ENCODE results near the gene SOX13. TPM values are rescaled to one million over a fixed set of nuclear protein-coding genes. Genes with fewer than 3 reads are reported as not detected.

SOX13 gene
- total RNA-seq, 1 experiment from 2014 or later = 171 TPM

DNA sequence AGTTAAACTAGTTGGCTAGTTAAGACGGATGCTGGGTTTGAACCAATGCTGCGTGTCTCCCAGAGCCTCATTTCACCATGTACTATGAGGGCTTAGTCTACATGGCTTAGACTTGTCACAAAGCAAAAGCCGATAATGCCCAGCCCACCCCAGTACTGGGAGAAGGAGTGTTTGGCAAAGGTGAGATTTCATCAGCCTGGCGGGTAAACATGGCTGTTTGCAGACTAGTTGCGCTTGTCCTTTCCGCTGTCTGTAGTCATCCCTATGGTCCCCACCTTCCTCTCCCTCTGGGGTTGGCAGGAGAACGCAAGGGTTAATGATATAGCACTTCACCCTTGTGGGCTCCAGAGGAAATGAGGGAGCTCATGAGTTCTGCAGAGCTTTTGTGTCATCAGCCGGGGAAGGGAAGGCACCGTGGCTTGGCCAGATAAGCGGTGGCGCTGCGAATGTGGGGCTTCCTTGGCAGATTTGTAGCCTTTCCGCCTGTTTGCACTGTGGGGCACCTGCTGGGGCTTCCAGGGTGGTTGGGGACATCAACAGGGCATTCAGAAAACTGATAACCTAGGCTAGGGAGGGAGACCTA, 29.2 kb downstream of the SOX13 start:
- no peak overlapping the region for H3K4me3 Mint-ChIP-seq
- peaks cover 78% of the 10 kb centered on the region for H3K4me1 Mint-ChIP-seq
- no peaks in the 10 kb centered on the region for H3K36me3 Mint-ChIP-seq
- H3K27ac Mint-ChIP-seq = peak overlapping the region; percentile 88
- no peaks in the 10 kb centered on the region for H3K27me3 Mint-ChIP-seq (ENCODE audit: low read depth)
- DNase-seq (ENCODE audit: low spot score) = no peak
- TF ChIP-seq ESRRA (CRISPR knock-in tag; IDR thresholded peaks at IDR 0.05; ENCODE audit: borderline replicate concordance) (no peak), NFYB (CRISPR knock-in tag; conservative IDR thresholded peaks at IDR 0.05; ENCODE audit: low read depth) (no peak), GABPB1 (CRISPR knock-in tag; IDR thresholded peaks at IDR 0.05) (peak; percentile 99)
- POLR2A ChIA-PET = interaction anchor here (0.6 kb wide), 1 partner anchor 22 kb away, joined by 3 read pairs; no protein-coding TSS in a partner anchor
- ATAC-seq = peak; percentile 7; the same call in 1 of the 2 replicates
- no peaks in the 10 kb centered on the region for H3K9me3 Mint-ChIP-seq
- CTCF ChIA-PET = interaction anchor here (0.7 to 2.0 kb wide), 9 partner anchors 9 to 231 kb away, joined by 3 to 5 read pairs (median 4); partner anchors contain the start of gene SOX13

DNA sequence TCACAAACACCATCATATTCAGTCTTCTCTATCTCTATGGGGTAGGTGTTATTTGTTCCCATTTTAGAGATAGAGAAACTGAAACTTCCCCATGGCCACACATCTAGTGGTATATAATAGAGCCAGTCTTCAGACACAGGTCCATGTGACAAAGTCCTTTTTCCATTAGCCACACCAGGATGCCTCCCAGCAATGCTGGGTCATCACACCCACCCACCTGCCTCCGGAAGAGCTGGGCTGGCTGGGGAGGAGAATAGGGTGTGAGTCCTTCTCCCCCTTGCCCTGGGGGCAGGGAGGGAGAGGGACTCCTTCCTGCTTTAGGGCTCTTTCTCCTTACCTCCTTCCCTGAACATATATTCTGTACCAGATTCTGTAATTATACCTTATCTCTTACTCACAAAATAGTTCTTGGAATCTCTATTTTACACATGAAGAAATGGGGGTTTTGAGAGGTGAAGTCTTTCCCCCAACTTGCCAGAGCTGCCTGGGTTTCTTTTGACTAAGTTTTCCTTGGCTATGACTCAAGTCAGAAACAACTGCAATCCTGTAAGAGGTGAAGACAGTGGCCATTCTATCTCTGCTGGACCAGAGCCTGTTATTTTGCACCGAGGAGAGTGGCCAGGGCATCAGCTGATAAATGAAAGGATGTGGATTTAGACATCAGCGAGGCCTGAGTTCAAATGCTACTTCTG, 30.0 kb downstream of the SOX13 start:
- peak overlapping the region; percentile 88 for H3K27ac Mint-ChIP-seq
- peaks cover 85% of the 10 kb centered on the region for H3K4me1 Mint-ChIP-seq
- TF ChIP-seq, protein P1, sequence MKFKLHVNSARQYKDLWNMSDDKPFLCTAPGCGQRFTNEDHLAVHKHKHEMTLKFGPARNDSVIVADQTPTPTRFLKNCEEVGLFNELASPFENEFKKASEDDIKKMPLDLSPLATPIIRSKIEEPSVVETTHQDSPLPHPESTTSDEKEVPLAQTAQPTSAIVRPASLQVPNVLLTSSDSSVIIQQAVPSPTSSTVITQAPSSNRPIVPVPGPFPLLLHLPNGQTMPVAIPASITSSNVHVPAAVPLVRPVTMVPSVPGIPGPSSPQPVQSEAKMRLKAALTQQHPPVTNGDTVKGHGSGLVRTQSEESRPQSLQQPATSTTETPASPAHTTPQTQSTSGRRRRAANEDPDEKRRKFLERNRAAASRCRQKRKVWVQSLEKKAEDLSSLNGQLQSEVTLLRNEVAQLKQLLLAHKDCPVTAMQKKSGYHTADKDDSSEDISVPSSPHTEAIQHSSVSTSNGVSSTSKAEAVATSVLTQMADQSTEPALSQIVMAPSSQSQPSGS (CRISPR knock-in tag; IDR thresholded peaks at IDR 0.05; ENCODE audit: borderline replicate concordance, low read depth) = no peak
- TF ChIP-seq NFATC4 (CRISPR knock-in tag; IDR thresholded peaks at IDR 0.05) (no peak), OVOL2 (CRISPR knock-in tag; IDR thresholded peaks at IDR 0.05; ENCODE audit: borderline replicate concordance) (no peak), FOXK1 (CRISPR knock-in tag; IDR thresholded peaks at IDR 0.05) (no peak), EMX1 (CRISPR knock-in tag; IDR thresholded peaks at IDR 0.05) (no peak), ZNF263 (CRISPR knock-in tag; IDR thresholded peaks at IDR 0.05; ENCODE audit: low read depth) (no peak), GABPB1 (CRISPR knock-in tag; IDR thresholded peaks at IDR 0.05) (no peak), RORB (CRISPR knock-in tag; IDR thresholded peaks at IDR 0.05) (no peak), JAZF1 (CRISPR knock-in tag; IDR thresholded peaks at IDR 0.05) (no peak), HMGA2 (CRISPR knock-in tag; IDR thresholded peaks at IDR 0.05) (no peak)
- TF ChIP-seq, protein P2, sequence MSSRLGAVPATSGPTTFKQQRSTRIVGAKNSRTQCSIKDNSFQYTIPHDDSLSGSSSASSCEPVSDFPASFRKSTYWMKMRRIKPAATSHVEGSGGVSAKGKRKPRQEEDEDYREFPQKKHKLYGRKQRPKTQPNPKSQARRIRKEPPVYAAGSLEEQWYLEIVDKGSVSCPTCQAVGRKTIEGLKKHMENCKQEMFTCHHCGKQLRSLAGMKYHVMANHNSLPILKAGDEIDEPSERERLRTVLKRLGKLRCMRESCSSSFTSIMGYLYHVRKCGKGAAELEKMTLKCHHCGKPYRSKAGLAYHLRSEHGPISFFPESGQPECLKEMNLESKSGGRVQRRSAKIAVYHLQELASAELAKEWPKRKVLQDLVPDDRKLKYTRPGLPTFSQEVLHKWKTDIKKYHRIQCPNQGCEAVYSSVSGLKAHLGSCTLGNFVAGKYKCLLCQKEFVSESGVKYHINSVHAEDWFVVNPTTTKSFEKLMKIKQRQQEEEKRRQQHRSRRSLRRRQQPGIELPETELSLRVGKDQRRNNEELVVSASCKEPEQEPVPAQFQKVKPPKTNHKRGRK (CRISPR knock-in tag; IDR thresholded peaks at IDR 0.05; ENCODE audit: borderline replicate concordance) = no peak
- TF ChIP-seq, protein P3, sequence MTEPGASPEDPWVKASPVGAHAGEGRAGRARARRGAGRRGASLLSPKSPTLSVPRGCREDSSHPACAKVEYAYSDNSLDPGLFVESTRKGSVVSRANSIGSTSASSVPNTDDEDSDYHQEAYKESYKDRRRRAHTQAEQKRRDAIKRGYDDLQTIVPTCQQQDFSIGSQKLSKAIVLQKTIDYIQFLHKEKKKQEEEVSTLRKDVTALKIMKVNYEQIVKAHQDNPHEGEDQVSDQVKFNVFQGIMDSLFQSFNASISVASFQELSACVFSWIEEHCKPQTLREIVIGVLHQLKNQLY (CRISPR knock-in tag; IDR thresholded peaks at IDR 0.05) = no peak
- H3K4me3 Mint-ChIP-seq = no peak overlapping the region
- no peaks in the 10 kb centered on the region for H3K27me3 Mint-ChIP-seq (ENCODE audit: low read depth)
- DNase-seq (ENCODE audit: low spot score) (no peak), ATAC-seq (no peak; the same call in 1 of the 2 replicates)
- H3K36me3 Mint-ChIP-seq = no peaks in the 10 kb centered on the region
- ChIA-PET CTCF (interaction anchor here (0.6 to 2.0 kb wide), 10 partner anchors 10 to 237 kb away, joined by 3 to 5 read pairs (median 4); partner anchors contain the start of gene SOX13), POLR2A (interaction anchor here (0.6 to 1.7 kb wide), 3 partner anchors 19 to 208 kb away, joined by 3 to 8 read pairs (median 5); no protein-coding TSS in a partner anchor)
- H3K9me3 Mint-ChIP-seq = no peaks in the 10 kb centered on the region

DNA sequence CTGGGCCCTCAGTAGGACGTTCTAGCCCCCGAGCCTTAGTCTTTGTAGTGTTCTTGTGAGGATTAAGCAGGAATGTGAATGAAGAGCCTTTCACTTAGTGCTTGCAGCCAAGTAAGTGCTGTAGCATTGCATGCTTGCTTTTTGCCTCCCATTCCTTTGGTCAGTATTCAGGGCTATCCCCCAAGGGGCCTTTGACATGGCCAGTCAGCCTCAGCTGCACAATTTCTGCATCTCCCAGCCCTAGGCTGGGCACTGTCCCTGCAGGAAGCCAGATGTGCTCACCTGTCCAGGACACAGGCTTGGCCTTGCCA, 30.5 kb downstream of the SOX13 start:
- POLR2A ChIA-PET = interaction anchor here (0.6 to 1.7 kb wide), 3 partner anchors 19 to 208 kb away, joined by 3 to 8 read pairs (median 5); partner anchors contain the start of gene SOX13
- Mint-ChIP-seq H3K4me1 (peaks cover 86% of the 10 kb centered on the region), H3K9me3 (no peaks in the 10 kb centered on the region), H3K27me3 (ENCODE audit: low read depth) (no peaks in the 10 kb centered on the region), H3K36me3 (no peaks in the 10 kb centered on the region), H3K27ac (peak overlapping the region; percentile 88), H3K4me3 (no peak overlapping the region)
- no peak for DNase-seq (ENCODE audit: low spot score)
- CTCF ChIA-PET = interaction anchor here (1.3 to 1.6 kb wide), 4 partner anchors 28 to 232 kb away, joined by 3 to 5 read pairs (median 4); partner anchors contain the start of gene SOX13
- peak; percentile 27 for ATAC-seq
- TF ChIP-seq, protein P4, sequence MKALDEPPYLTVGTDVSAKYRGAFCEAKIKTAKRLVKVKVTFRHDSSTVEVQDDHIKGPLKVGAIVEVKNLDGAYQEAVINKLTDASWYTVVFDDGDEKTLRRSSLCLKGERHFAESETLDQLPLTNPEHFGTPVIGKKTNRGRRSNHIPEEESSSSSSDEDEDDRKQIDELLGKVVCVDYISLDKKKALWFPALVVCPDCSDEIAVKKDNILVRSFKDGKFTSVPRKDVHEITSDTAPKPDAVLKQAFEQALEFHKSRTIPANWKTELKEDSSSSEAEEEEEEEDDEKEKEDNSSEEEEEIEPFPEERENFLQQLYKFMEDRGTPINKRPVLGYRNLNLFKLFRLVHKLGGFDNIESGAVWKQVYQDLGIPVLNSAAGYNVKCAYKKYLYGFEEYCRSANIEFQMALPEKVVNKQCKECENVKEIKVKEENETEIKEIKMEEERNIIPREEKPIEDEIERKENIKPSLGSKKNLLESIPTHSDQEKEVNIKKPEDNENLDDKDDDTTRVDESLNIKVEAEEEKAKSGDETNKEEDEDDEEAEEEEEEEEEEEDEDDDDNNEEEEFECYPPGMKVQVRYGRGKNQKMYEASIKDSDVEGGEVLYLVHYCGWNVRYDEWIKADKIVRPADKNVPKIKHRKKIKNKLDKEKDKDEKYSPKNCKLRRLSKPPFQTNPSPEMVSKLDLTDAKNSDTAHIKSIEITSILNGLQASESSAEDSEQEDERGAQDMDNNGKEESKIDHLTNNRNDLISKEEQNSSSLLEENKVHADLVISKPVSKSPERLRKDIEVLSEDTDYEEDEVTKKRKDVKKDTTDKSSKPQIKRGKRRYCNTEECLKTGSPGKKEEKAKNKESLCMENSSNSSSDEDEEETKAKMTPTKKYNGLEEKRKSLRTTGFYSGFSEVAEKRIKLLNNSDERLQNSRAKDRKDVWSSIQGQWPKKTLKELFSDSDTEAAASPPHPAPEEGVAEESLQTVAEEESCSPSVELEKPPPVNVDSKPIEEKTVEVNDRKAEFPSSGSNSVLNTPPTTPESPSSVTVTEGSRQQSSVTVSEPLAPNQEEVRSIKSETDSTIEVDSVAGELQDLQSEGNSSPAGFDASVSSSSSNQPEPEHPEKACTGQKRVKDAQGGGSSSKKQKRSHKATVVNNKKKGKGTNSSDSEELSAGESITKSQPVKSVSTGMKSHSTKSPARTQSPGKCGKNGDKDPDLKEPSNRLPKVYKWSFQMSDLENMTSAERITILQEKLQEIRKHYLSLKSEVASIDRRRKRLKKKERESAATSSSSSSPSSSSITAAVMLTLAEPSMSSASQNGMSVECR (CRISPR knock-in tag; IDR thresholded peaks at IDR 0.05; ENCODE audit: borderline replicate concordance) = no peak
- TF ChIP-seq, protein P5, sequence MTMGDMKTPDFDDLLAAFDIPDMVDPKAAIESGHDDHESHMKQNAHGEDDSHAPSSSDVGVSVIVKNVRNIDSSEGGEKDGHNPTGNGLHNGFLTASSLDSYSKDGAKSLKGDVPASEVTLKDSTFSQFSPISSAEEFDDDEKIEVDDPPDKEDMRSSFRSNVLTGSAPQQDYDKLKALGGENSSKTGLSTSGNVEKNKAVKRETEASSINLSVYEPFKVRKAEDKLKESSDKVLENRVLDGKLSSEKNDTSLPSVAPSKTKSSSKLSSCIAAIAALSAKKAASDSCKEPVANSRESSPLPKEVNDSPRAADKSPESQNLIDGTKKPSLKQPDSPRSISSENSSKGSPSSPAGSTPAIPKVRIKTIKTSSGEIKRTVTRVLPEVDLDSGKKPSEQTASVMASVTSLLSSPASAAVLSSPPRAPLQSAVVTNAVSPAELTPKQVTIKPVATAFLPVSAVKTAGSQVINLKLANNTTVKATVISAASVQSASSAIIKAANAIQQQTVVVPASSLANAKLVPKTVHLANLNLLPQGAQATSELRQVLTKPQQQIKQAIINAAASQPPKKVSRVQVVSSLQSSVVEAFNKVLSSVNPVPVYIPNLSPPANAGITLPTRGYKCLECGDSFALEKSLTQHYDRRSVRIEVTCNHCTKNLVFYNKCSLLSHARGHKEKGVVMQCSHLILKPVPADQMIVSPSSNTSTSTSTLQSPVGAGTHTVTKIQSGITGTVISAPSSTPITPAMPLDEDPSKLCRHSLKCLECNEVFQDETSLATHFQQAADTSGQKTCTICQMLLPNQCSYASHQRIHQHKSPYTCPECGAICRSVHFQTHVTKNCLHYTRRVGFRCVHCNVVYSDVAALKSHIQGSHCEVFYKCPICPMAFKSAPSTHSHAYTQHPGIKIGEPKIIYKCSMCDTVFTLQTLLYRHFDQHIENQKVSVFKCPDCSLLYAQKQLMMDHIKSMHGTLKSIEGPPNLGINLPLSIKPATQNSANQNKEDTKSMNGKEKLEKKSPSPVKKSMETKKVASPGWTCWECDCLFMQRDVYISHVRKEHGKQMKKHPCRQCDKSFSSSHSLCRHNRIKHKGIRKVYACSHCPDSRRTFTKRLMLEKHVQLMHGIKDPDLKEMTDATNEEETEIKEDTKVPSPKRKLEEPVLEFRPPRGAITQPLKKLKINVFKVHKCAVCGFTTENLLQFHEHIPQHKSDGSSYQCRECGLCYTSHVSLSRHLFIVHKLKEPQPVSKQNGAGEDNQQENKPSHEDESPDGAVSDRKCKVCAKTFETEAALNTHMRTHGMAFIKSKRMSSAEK (CRISPR knock-in tag; IDR thresholded peaks at IDR 0.05; ENCODE audit: borderline replicate concordance) = no peak
- TF ChIP-seq ATF1 (CRISPR knock-in tag; IDR thresholded peaks at IDR 0.05) = no peak

All from WTC11 (cell line).